ENCODE results near the gene ABCG8. TPM values are rescaled to one million over a fixed set of nuclear protein-coding genes. Genes with fewer than 3 reads are reported as not detected.
"Not testable (repeated sequence)": the region's sequence is repeated elsewhere in the genome, so short reads cannot be mapped to it uniquely, and the experiment has no call there.

Gene ABCG8
- total RNA-seq, 1 donor from 2014 or later: not detected

DNA sequence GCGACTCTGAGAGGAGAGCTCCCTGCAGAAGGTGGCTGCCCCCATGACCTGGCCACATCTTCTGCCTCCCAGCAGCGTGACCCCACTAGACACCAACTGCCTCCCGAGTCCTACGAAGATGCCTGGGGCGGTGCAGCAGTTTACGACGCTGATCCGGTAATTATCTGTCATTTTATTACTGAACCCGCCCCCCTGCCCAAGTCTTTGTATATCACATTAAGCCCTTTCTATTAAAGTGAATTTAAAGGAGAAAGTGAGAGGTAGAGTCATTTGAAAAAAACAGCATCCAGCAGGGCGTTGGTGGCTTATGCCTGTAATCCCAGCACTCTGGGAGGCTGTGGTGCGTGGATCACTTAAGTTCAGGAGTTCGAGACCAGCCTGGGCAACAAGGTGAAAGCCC, 33.4 kb downstream of the ABCG8 start:
- DNase-seq (ENCODE audit: low read depth): no peak

DNA sequence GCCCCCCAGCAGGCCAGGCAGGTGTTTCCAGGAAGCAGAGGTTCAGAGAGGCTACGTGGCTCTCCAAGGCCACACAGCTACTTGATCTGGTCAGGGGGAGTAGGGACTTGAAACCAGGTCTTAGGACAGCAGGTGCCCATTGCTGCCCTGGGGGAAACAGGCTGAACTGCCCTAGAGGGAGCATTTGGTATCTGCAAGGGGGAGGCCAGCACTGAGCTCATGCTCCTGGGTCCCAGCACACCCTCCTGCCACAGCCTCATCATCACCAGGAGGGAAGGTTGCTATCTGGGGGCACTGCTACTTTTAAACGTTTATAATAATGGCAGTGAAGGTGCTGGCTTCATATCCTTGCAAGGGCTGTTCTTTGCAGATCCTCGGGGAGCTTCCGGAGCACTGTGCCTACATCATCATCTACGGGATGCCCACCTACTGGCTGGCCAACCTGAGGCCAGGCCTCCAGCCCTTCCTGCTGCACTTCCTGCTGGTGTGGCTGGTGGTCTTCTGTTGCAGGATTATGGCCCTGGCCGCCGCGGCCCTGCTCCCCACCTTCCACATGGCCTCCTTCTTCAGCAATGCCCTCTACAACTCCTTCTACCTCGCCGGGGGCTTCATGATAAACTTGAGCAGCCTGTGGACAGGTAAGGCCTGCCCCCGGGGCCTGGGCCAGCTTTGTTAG, 36.1 kb downstream of the ABCG8 start:
- no peak for DNase-seq (ENCODE audit: low read depth)

DNA sequence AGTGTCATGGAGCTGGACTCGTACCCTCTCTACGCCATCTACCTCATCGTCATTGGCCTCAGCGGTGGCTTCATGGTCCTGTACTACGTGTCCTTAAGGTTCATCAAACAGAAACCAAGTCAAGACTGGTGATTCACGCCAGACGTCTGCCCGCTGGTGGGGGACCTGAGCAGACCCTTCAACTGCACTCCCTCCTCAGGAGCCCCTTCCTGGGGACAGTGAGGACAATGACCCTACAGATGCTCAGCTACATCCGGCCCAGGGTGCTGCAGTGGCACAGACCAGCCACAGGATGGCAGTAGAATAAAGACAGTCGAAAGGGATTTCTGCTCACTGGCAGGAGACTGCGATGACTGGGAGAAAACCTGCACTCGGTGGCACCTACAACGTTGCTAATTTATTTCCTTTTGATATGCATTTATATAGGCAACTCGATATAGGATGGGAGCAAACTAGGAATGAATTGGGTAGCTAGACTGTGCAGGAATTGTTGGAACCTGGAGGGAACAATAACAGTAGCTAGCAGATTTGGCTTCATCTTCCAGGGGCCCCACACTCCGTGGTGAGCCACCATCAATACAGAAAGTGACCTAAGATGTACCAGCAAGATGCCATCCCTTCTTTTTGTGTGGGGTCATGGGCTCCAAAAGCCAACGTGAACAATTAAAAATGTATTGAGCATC, 39.2 kb downstream of the ABCG8 start:
- DNase-seq (ENCODE audit: low read depth): peak; percentile 47

DNA sequence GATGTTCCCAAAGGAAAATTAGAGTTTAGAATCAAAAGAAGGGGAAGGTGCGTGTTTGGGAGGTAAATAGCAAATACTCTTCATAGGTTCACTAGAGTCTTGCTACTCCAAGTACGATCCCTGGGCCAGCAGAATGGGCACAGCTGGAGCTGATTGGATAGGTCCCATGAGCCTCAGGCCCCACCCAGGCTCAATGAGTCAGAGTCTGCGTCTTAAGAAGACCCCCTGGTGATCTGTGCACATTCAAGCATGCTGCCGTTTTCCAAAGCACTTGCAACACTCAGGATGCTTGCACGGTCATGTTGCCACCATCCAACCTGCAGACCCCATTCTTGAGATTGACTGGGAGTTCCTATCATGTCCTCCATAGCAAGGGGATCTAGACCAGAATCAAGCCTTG, 40.5 kb downstream of the ABCG8 start:
- DNase-seq (ENCODE audit: low read depth): no peak

DNA sequence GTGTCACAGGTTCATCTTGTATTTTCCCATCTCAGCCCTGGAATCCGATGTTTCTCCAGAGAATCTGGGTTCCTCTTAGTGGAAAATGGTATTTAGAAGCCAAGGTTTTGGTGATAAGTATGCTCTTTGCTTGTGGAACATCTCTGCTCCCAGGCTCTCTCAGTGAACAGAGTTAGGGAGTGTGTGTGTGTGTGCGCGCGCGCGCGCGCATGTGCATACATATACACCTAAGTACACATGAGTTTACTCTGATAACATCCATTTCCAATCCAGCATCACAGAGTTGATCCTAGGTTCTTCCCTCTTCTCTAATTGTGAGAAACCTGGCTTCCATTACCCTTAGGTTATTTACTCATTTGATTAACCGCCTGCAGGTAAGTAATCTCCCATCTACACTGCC, 41.7 kb downstream of the ABCG8 start:
- DNase-seq (ENCODE audit: low read depth): no peak

DNA sequence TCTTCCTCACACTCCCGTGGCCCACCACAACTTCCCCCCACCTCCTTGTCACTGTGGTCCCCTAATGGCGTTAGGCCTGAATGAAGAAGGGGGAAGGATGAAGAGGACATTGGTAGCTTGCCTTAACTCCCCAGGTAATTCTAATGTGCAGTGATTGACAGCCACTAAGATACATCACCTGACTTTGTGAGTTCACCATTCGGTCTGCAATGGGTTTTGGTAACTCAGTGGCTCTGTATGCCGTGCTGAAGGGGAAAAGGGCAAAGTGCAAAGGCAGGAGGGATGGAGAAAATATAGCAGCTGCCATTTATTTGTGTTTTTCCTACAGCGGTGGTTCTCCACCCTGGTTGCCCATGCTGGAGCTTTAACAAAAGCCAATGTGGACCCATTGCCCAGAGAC, 42.2 kb downstream of the ABCG8 start:
- DNase-seq (ENCODE audit: low read depth): no peak

DNA sequence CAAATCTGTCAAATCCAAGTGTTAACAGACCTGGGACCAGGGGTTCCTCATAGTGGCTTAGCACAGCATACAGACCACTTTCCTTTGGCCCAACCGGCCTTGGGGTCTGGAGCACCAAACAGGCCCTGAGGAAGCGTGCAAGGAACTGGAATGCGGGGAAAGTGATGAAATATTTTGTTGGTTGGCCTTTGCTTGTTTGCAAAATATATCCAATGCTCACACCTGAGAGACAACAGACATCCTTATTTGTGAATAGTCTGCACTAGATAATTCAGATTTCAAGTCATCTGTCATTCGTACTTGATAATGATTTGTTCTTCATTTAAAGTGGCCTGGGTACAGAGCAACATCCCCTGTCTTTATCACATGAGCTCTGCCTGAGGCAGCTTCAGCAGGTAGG, 43.5 kb downstream of the ABCG8 start:
- DNase-seq (ENCODE audit: low read depth): no peak

DNA sequence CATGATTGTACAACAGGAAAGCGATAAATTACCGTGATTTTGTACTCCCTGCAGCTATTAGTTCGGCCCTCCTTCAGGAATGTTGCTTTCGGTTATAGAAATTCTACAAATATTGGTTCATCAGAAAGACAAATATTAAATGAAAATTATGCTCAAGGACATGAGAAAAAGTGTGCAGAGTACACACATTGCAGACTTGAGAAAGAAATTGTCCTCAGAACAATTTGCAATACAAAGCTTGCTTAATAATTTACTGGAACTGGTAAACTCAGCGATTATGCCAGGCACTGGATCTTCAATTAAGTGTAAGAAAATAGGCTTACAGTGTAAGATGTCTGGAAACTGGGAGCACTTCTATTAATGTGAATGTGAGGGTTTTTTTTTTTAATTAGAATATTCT, 45.9 kb downstream of the ABCG8 start:
- DNase-seq (ENCODE audit: low read depth): peak; percentile 51

DNA sequence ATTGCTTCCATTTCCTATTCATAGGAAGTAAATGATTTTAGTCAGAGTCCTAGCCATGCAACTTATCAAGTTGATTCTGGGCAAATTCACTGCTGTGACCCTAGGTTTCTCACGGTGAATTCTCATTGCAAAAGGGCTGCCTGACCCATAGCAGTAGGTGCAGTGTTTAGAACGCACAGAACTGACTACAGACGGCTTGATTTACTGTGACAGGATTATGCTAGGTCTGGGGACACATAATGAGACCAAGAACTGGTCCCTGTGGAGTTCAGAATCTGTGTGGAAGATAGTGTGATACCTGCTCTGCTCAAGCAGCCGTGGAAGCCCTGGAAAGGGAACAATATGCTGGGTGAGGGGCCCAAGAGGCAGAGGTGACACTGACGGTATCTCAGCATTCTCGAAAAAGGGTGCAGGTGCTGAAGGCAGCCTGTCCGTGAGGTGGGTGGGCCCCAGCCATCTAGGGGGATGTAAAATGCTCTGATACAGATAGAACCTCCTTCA, 46.4 kb downstream of the ABCG8 start:
- no peak for DNase-seq (ENCODE audit: low read depth)

DNA sequence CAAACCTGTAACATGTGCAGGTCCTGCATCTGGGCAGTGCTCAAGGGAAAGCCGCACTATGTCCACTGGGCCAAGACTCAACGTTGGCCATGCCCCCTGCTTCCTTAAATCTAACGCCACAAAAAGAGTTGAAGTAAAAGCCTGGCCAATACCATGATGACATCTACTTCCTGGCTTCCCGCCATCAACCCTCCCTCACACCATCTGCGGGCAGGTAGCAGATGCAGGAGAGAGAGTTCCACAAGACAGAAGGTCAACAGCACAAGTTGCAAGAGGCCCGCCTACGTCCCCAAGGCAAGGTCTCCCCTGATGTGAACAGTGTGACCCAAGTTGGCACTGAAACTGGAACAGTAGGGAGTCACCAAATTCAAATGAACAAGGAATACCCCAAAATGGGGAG, 48.4 kb downstream of the ABCG8 start:
- no peak for DNase-seq (ENCODE audit: low read depth)

DNA sequence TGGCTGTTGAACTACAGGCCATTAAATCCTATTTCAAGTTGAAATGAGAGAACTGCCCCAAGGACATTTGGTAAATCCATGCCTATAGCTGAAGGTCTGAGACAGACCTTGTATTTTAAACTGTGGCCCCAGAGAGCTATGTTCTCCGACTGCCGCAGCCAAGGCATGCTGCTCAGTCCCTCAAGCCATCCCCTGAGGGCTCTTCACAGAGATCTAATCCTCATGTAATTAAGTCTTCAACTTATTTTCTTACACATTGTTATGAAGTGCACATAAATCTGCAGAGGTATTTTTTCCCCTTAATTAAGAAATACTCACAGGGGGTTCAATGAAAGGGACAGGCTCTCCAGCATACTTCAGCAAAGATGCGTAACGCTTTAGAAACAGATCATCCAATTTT, 50.6 kb downstream of the ABCG8 start:
- DNase-seq (ENCODE audit: low read depth): no peak

DNA sequence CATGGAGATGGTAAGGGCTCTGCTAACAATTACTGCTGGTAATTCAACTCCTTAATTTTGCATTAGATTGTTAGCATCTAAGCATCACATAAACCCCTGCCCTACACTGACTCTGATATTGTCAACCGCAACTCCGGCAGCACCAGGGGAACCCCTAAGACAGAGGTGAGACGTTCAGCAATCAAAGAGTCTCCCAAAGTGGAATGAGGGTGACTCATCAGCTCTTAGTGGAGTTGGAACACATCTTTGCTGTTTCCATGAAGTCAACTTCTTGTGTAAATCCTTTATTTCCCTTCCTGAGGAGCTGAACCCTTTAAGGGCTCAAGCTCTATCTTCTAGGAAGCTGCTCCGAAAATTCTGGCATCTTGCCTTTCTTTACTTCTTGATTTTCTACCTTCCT, 52.1 kb downstream of the ABCG8 start:
- DNase-seq (ENCODE audit: low read depth): peak; percentile 8

DNA sequence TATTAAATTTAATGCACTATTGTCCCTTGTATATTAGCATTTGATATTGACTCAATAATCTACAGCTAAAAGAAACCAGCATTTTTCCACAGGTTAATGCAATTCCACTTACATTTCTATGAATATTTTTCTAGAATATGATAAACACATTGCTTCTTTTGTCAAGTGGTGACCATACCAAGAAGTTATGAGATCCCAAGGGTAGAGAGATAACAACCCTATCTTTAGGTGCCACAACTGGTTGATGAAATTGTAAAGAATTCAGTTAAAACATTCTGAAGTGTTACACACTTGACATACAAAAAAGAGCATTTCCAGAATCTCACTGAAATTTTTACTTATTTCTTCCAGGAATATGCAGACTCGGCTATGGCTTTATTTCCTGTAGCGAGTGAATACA, 56.0 kb downstream of the ABCG8 start:
- no peak for DNase-seq (ENCODE audit: low read depth)

DNA sequence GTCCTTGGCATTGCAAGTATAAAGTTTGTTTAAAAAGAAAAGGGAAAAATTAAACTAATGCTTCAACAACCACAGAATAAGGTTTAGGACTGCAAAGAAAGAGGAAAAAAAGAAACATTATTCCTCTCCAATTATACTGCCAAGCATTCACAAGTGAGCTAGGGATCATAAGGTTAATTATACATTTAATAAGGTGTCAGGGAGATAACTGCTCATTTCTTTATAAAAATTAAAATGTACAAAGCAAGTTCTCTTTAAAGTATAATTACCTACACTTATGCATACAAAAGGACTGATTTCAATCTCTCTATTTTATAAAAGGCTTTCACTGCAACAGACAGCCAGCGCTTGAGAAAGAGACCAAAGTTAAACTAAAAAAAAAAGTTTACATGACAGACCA, 58.1 kb downstream of the ABCG8 start:
- no peak for DNase-seq (ENCODE audit: low read depth)

DNA sequence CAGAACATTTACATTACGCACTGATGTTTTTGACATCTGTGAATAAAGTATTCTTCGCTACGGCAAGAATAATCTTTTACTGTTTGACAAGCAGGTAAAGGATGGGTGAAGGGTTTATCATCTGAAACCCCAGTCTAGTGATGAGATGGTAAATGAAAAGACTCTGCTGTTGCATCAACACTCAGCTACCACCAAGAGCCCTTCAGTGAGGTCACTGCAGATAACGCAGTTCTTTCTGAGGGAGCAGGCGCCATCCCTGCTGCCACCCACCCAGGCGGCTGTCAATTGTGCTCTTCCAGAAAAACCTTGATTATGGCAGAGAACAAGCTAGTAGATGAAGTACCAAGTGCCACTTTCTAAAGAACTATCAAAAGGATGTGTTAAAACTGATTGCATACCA, 58.7 kb downstream of the ABCG8 start:
- no peak for DNase-seq (ENCODE audit: low read depth)

DNA sequence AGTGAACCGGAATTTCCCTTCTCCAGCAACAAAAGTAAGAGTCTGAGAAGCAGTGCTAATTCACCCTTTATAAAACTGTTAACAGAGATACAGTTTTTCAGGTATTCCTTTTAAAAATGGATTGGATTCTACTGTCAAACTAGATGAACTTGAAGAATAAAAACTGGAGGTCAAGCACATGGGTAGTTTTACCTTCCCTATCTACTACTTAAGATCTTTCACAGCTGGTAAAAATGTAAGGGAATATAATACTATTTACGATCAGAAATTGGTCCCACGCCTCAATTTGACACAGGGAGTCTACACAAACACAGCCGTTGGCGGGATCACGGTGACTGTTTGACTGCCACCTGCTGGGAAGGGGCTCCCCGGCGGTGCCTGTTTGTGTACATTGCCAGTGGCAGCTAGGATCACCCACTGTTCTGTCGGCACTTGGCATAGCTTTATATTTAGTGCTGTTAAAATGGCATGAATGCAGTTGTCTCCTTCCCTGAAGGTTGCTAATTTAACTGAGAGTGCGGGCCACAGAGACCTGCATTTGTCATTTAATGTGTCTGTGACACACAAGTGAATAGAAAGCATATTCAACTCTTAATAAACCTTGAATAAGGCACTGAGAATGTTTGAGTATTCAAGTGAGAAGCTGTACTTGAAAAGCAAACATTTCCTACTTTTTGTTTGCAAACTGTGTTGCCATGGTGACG, 59.5 kb downstream of the ABCG8 start:
- DNase-seq (ENCODE audit: low read depth): peak; percentile 10

DNA sequence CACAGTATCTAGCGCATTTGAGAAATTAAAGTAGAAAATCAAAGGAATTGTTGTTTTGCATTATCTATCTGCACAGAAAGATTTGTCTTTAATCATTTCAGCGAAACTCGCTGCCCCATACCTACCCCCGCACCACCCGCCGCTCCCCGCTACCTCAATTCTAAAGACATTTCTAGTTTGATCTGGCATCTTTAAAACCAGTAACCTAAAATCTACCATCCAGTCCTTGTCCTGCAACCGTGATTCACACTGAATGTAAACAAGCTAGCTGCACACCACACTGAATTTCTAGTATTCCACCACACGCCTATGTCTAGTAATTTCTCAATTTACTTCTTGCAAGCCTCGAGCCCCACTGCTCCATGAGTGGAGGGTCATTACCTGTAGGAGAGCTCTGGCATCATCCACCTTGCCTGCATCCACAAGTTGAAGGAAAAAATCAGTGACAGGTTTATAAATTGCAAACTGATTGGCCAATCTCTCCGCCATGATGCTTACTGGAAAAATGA, 60.1 kb downstream of the ABCG8 start:
- no peak for DNase-seq (ENCODE audit: low read depth)

DNA sequence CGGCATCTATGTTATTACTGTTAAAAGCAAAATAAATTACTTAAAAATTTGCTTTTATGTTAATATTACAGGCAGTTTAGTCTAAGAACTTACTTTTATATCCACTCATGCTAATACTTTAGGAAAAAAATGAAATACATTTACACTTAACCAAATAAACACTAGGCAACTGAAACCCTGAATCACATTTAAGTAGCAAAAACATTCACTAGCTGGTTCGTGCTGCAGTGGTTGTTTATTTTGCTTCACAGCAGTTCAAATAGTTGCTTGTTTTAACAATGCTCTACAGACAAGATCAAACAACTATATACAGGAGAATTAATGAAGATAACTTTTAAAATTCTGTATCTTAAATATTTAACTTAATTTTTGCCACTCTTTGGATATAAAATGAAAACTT, 60.8 kb downstream of the ABCG8 start:
- no peak for DNase-seq (ENCODE audit: low read depth)

DNA sequence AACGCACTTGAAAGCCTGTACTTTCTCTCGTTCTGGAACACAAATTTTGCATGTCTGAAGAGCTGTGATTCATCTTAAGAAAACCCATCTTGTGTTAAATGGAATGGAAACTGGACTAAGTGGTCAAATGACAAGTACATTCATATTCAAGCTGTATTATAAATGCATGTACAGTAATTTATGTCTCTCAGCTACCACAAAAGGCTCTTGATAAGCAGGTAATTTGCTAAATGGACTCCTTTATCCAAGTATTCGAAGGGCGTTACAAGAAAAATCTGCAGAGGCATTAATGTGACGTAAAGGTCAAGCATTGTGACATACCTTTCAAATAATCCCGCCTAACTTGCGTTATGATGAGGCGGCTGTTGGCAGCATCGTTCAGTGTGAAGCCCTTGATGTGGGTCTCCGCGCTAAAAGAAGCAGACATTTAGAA, 66.6 kb downstream of the ABCG8 start:
- DNase-seq (ENCODE audit: low read depth): peak; percentile 71

DNA sequence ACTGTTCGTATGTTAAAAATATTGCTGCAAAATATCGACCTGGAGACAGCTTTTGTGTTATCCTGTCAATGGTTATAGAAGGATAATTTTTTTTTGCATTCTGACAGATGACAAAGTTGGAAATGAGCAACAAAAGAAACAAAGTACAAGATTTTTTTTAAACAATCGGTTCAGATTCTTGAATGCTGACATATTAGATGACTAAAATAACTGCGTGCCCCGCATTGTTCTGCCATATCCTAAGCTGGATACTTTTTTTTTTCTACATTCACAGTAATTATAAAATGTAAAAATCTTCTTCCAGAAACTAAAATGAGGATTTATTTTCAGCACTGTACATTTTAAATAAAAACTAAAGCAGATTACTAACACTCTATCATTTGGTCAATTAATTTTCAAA, 67.1 kb downstream of the ABCG8 start:
- DNase-seq (ENCODE audit: low read depth): no peak

DNA sequence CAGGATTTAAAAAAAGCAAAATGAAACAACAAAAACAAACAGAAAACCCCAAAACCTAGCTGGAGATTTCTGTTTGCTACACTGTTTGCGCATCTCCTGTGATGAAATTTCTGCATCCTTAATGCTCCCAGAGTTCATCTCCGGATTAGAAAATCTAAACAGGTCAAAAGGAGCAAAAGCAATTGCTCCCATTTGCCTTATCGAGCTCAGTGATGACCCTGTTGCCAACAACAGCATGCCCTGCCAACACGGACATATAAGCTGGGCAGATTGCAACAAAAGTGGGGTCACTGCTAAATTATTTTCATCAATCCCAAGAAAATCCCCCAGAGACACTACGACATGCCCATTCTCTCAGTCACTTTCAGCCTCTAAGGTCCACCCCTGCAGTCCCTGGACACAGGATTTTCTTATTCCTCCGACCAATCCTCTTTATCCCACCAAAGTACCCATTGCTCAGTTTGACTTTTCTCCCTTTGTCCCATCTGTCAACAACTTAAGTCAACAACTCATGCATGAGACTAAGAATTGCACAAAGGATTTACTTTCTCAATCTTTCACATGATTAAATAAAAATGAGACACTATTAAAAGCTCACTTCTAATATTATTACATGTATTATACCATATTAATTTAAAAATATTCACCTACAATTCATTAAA, 67.8 kb downstream of the ABCG8 start:
- DNase-seq (ENCODE audit: low read depth): no peak

DNA sequence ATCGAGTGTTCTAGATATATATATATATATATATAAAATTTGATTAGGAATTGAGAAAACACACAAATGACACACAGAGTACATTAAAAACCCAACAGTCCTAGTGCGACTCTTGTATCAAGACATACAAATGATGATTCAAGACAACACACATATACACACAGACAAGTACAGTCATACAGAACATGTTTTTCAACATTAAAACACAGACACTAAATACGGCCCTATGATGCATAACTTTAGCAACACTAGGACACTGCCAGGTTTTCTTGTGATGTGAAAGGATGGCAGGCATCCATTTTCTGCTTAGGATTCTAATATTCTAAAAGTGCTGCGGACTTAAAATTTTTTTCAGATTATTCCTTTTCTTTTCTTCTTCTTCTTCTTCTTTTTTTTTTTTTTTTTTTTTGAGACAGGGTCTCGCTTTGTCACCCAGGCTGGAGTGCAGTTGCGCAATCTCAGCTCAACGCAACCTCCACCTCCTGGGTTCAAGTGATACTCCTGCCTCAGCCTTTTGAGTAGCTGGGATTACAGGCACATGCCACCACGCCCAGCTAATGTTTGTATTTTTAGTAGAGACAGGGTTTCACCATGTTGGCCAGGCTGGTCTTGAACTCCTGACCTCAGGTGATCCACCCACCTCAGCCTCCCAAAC, 72.5 kb downstream of the ABCG8 start:
- not testable (repeated sequence) for DNase-seq (ENCODE audit: low read depth)
